DOHH2 (cell line): ENCODE results near the gene IQGAP1.

Experiments
- EZH2phosphoT487 ChIP-seq: fragments of 200-600 bp; sonication (generic); IDR thresholded peaks from 2 replicates; pipeline ENCODE4 v1.6.1; 2017; ENCODE audit warnings: borderline replicate concordance, mild to moderate bottlenecking, antibody characterized with exemption, low read length, moderate library complexity, mixed read lengths
- TF ChIP-seq, protein P1 (sequence below): fragments of 200-600 bp; sonication (generic); IDR thresholded peaks from one replicate; pipeline ENCODE4 v1.5.1; 2014; ENCODE audit warnings: antibody characterized with exemption, mild to moderate bottlenecking, low read depth, low read length; ENCODE audit not compliant: poor library complexity, severe bottlenecking

DNA sequence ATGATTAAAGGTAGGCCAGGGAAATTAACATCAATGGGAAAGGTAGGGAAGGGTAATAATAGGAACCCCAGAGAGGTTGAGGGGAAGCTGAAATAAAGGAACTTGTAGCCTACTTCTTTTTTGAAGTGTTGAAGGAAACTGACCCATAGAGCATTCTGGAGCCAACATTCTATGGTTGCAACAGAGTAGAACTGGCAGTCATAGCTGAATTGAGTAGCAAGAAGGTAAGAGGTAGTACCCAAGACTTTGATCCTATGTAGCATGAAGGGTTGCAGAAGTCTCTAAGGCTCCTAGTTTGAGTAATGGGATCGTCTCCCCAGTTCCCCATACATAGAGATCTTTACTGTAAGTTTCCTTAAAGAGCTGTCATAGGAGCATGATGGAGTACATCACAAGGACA, 43.4 kb upstream of the IQGAP1 start:
- TF ChIP-seq, protein P1, sequence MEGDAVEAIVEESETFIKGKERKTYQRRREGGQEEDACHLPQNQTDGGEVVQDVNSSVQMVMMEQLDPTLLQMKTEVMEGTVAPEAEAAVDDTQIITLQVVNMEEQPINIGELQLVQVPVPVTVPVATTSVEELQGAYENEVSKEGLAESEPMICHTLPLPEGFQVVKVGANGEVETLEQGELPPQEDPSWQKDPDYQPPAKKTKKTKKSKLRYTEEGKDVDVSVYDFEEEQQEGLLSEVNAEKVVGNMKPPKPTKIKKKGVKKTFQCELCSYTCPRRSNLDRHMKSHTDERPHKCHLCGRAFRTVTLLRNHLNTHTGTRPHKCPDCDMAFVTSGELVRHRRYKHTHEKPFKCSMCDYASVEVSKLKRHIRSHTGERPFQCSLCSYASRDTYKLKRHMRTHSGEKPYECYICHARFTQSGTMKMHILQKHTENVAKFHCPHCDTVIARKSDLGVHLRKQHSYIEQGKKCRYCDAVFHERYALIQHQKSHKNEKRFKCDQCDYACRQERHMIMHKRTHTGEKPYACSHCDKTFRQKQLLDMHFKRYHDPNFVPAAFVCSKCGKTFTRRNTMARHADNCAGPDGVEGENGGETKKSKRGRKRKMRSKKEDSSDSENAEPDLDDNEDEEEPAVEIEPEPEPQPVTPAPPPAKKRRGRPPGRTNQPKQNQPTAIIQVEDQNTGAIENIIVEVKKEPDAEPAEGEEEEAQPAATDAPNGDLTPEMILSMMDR: no peak
- TF ChIP-seq EZH2phosphoT487: no peak
